OCI-LY1 (cell line): ENCODE data around the gene TCAF1.

Experiments used
- H2AFZ ChIP-seq: fragments of 200-600 bp; sonication (generic), shearing (Covaris generic); 2 replicates; pipeline ENCODE4 v1.6.0; 2014; ENCODE audit warnings: antibody characterized with exemption, mild to moderate bottlenecking, low read length
- H3F3A ChIP-seq: fragments of 200-600 bp; sonication (generic), shearing (Covaris generic); 2 replicates; pipeline ENCODE4 v1.6.0; 2014; ENCODE audit warnings: mild to moderate bottlenecking, antibody characterized with exemption, low read length, moderate library complexity; ENCODE audit not compliant: insufficient read depth
- H3K27ac ChIP-seq: fragments of 200-600 bp; sonication (generic); 2 replicates; pipeline ENCODE4 v1.5.1; 2014; ENCODE audit warnings: low read length, mixed run types, mild to moderate bottlenecking, low read depth; ENCODE audit not compliant: poor library complexity, severe bottlenecking
- H3K27me3 ChIP-seq: fragments of 200-600 bp; sonication (generic); 2 replicates; pipeline ENCODE4 v1.6.0; 2014; ENCODE audit warnings: antibody characterized with exemption, mild to moderate bottlenecking, low read length, moderate library complexity; ENCODE audit not compliant: insufficient read depth
- H3K36me3 ChIP-seq: fragments of 200-600 bp; sonication (generic); 2 replicates; pipeline ENCODE4 v1.6.1; 2014; ENCODE audit warnings: mild to moderate bottlenecking, antibody characterized with exemption, low read length, moderate library complexity, mixed read lengths; ENCODE audit not compliant: insufficient read depth
- H3K4me1 ChIP-seq: fragments of 200-600 bp; sonication (generic); 2 replicates; pipeline ENCODE4 v1.5.1; 2014; ENCODE audit warnings: mild to moderate bottlenecking, low read length, moderate library complexity; ENCODE audit not compliant: insufficient read depth, severe bottlenecking
- H3K4me2 ChIP-seq: fragments of 200-600 bp; sonication (generic), shearing (Covaris generic); 2 replicates; pipeline ENCODE4 v1.6.1; 2014; ENCODE audit warnings: low read length
- H3K4me3 ChIP-seq: fragments of 200-600 bp; sonication (generic); 2 replicates; pipeline ENCODE4 v1.5.1; 2014; ENCODE audit warnings: low read length, low read depth, mild to moderate bottlenecking, mixed read lengths; ENCODE audit not compliant: poor library complexity, severe bottlenecking
- H3K79me2 ChIP-seq: fragments of 200-600 bp; shearing (Covaris generic); 2 replicates; pipeline ENCODE4 v1.6.1; 2016; ENCODE audit warnings: mixed run types, low read length, mixed read lengths; ENCODE audit not compliant: insufficient read depth
- H3K9ac ChIP-seq: fragments of 200-600 bp; sonication (generic), shearing (Covaris generic); 2 replicates; pipeline ENCODE4 v1.6.1; 2014; ENCODE audit warnings: mild to moderate bottlenecking, low read length, mixed read lengths
- H3K9me2 ChIP-seq: fragments of 200-600 bp; sonication (generic), shearing (Covaris generic); 2 replicates; pipeline ENCODE4 v1.6.1; 2014; ENCODE audit warnings: low read depth, mild to moderate bottlenecking, low read length, mixed read lengths
- H3K9me3 ChIP-seq: fragments of 200-600 bp; shearing (Covaris generic); 2 replicates; pipeline ENCODE4 v1.6.1; 2014; ENCODE audit warnings: low read length, mixed read lengths
- H4K20me1 ChIP-seq: fragments of 200-600 bp; sonication (generic), shearing (Covaris generic); 2 replicates; pipeline ENCODE4 v1.6.0; 2016; ENCODE audit warnings: mild to moderate bottlenecking, low read length; ENCODE audit not compliant: insufficient read depth
- CTCF ChIP-seq: fragments of 200-600 bp; sonication (generic), shearing (Covaris generic); IDR thresholded peaks from 2 replicates; pipeline ENCODE4 v1.5.1; 2017; ENCODE audit warnings: mild to moderate bottlenecking, antibody characterized with exemption, low read length, moderate library complexity, mixed read lengths
- EZH2 ChIP-seq: fragments of 200-600 bp; sonication (generic), shearing (Covaris generic); IDR thresholded peaks from 2 replicates; pipeline ENCODE4 v1.8.0; 2017; ENCODE audit warnings: borderline replicate concordance, mixed run types, mild to moderate bottlenecking, antibody characterized with exemption, low read length, moderate library complexity, mixed read lengths

TCAF1 gene

GRCh38 chr7:143902332-143902899 is 440 bp upstream of the TCAF1 start:
- Histone ChIP-seq H3K27ac (no peak overlapping the region), H3K4me3 (peak overlapping the region; percentile 66), H3K4me1 (peaks cover 7% of the 10 kb centered on the region)

GRCh38 chr7:143901332-143901667 is 676 bp downstream of the TCAF1 start:
- Histone ChIP-seq H3K27me3 (no peaks in the 10 kb centered on the region), H3K79me2 (no peaks in the 10 kb centered on the region), H3K9me2 (no peaks in the 10 kb centered on the region), H3F3A (no peaks in the 10 kb centered on the region), H2AFZ (peak overlapping the region; percentile 33; the same call in 1 of the 2 replicates), H3K36me3 (no peaks in the 10 kb centered on the region), H3K4me2 (peak overlapping the region; percentile 73), H3K27ac (no peak overlapping the region), H3K4me3 (peak overlapping the region; percentile 66), H3K9ac (peak overlapping the region; percentile 58), H4K20me1 (no peaks in the 10 kb centered on the region), H3K9me3 (no peaks in the 10 kb centered on the region), H3K4me1 (peaks cover 7% of the 10 kb centered on the region)
- TF ChIP-seq CTCF (no peak), EZH2 (no peak)

More at GRCh38 chr7:143902332-143902899, 440 bp upstream of the TCAF1 start:
- Histone ChIP-seq H3K9me2 (no peaks in the 10 kb centered on the region), H3K36me3 (no peaks in the 10 kb centered on the region), H3K4me2 (peak overlapping the region; percentile 73), H3K9me3 (no peaks in the 10 kb centered on the region), H3K27me3 (no peaks in the 10 kb centered on the region), H3K79me2 (no peaks in the 10 kb centered on the region), H3F3A (no peaks in the 10 kb centered on the region), H2AFZ (no peak overlapping the region), H3K9ac (peak overlapping the region; percentile 58; the same call in 1 of the 2 replicates), H4K20me1 (no peaks in the 10 kb centered on the region)
- TF ChIP-seq EZH2, result no peak
- TF ChIP-seq CTCF, result no peak

GRCh38 chr7:143900230-143900766 is 1.7 kb downstream of the TCAF1 start:
- Histone ChIP-seq H3K27ac (no peak overlapping the region), H3K4me2 (no peak overlapping the region), H4K20me1 (no peaks in the 10 kb centered on the region), H3K4me1 (peaks cover 7% of the 10 kb centered on the region), H3K79me2 (no peaks in the 10 kb centered on the region), H3K9me2 (no peaks in the 10 kb centered on the region), H3K27me3 (no peaks in the 10 kb centered on the region), H3K4me3 (no peak overlapping the region), H3K9me3 (no peaks in the 10 kb centered on the region), H3K36me3 (no peaks in the 10 kb centered on the region), H3K9ac (no peak overlapping the region), H2AFZ (no peak overlapping the region), H3F3A (no peaks in the 10 kb centered on the region)
- TF ChIP-seq CTCF, result no peak
- TF ChIP-seq EZH2, result no peak
